Endothelial cell of hepatic sinusoid (primary cell): ENCODE measurements around the gene TBC1D28.
"Not testable (repeated sequence)": the region's sequence is repeated elsewhere in the genome, so short reads cannot be mapped to it uniquely, and the experiment has no call there.

Experiments used
- in situ Hi-C: cut with HindIII; loops from 2 replicates; pipeline ENCODE4 v1.10.0; 2017; ENCODE audit warnings: low sequenced_read_pairs

TBC1D28 gene

DNA sequence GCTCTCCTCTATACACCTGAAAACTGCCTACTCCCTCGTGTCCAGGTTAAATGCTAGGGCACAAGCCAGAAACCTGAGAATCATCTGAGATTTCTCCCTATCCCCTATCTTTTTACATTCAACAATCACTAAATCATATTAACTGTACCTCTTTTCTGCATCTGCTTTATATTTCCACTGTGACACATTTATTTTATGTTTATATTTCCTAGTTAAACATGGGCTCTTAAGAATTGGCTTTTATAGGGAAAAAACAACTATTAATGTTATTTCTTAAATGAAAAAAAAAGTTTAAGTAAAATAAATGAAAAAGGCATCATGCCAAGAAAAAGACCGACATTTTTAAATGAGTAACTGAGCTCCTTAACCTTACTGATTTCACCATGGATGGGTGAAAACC lies 26.6 kb downstream of the TBC1D28 start:
- in situ Hi-C loops: not testable (repeated sequence)

GRCh38 chr17:18613016-18613415 lies 31.2 kb downstream of the TBC1D28 start:
- in situ Hi-C loops: not testable (repeated sequence)

DNA sequence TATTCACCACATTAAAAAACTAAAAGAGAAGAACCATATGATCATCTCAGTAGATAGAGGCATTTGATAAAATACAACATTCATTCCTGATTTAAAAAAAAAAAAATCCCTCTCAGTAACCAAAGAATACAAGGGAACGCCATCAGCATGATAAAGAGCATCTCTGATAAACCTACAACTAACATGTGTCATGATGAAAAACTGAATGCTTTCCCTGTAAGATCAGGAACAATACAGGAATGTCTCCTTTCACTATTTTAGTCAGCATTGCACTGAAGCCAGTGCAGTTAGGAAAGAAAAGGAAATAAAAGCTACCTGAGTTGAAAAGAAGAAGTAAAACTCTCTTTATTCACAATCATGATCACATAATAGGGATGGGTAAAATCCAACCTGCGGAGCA lies 51.1 kb downstream of the TBC1D28 start:
- in situ Hi-C loops: not testable (repeated sequence)
